IMR-90 (cell line): ENCODE measurements around the gene KRT35.

Source experiments
- BHLHE40 ChIP-seq: fragments of 150-350 bp; IDR thresholded peaks from 2 replicates; pipeline ENCODE4 v1.6.1; 2016; ENCODE audit warnings: mild to moderate bottlenecking, low read depth, low read length
- CTCF ChIP-seq: conservative IDR thresholded peaks from 2 replicates; pipeline ENCODE4 v1.5.1; 2012; ENCODE audit warnings: mild to moderate bottlenecking, low read depth, low read length, improper control_type of control experiment
- MAFK ChIP-seq: IDR thresholded peaks from 2 replicates; pipeline ENCODE4 v1.6.1; 2012; ENCODE audit warnings: low read depth, low read length, improper control_type of control experiment
- MAZ ChIP-seq: IDR thresholded peaks from 2 replicates; pipeline ENCODE4 v1.6.1; 2012; ENCODE audit warnings: low read depth, mild to moderate bottlenecking, low read length, improper control_type of control experiment, moderate library complexity, borderline replicate concordance
- MXI1 ChIP-seq: IDR thresholded peaks from 2 replicates; pipeline ENCODE4 v1.6.1; 2012; ENCODE audit warnings: low read depth, mild to moderate bottlenecking, low read length, moderate library complexity, borderline replicate concordance
- POLR2A ChIP-seq: IDR thresholded peaks from 2 replicates; pipeline ENCODE4 v1.6.1; 2012; ENCODE audit warnings: mild to moderate bottlenecking, low read depth, low read length
- RAD21 ChIP-seq: IDR thresholded peaks from 2 replicates; pipeline ENCODE4 v1.6.1; 2012; ENCODE audit warnings: low read length, improper control_type of control experiment
- RFX5 ChIP-seq: IDR thresholded peaks from 2 replicates; pipeline ENCODE4 v1.8.0; 2012; ENCODE audit warnings: low read depth, mild to moderate bottlenecking, low read length, moderate library complexity
- USF2 ChIP-seq: fragments of 150-350 bp; IDR thresholded peaks from 2 replicates; pipeline ENCODE4 v1.6.1; 2017; ENCODE audit warnings: mild to moderate bottlenecking, antibody characterized with exemption, low read length, low read depth

- no peak for TF ChIP-seq POLR2A
- TF ChIP-seq CTCF, result no peak
- no peak for TF ChIP-seq USF2
- no peak for TF ChIP-seq RAD21
- TF ChIP-seq RFX5, result no peak
- TF ChIP-seq MAZ, result 0 out of 2 replicates have a peak, but pooled peaks have one; percentile 32
- TF ChIP-seq MXI1, result no peak
- no peak for TF ChIP-seq BHLHE40
- 0 out of 2 replicates have a peak, but pooled peaks have one; percentile 5 for TF ChIP-seq MAFK
Measured at GRCh38 chr17:41521574-41522261, 40.8 kb upstream of the KRT35 start.
